Parathyroid adenoma (tissue), 2 donors: ENCODE results near the gene EBF3.
A peak's percentile ranks its signal among the peaks of the same experiment; 100 is the strongest.

Experiments used
- H2AFZ ChIP-seq: fragments of 300-600 bp; sonication (generic); one replicate; pipeline ENCODE4 v1.7.0; 2017; ENCODE audit warnings: antibody characterized with exemption, mild to moderate bottlenecking
- H3K27ac ChIP-seq: fragments of 300-600 bp; sonication (generic); one replicate; pipeline ENCODE4 v1.7.0; 2017
- H3K27me3 ChIP-seq: fragments of 300-600 bp; sonication (generic); one replicate; pipeline ENCODE4 v1.7.0; 2017; ENCODE audit warnings: low read length; ENCODE audit not compliant: control insufficient read depth, insufficient read depth
- H3K36me3 ChIP-seq: fragments of 300-600 bp; sonication (generic); one replicate; pipeline ENCODE4 v1.7.0; 2017; ENCODE audit warnings: low read length; ENCODE audit not compliant: control insufficient read depth, insufficient read depth
- H3K4me1 ChIP-seq: fragments of 300-600 bp; sonication (generic); one replicate; pipeline ENCODE4 v1.7.0; 2017; ENCODE audit warnings: control low read depth
- H3K4me2 ChIP-seq: fragments of 300-600 bp; sonication (generic); one replicate; pipeline ENCODE4 v1.7.0; 2017; ENCODE audit warnings: low read length
- H3K4me3 ChIP-seq: fragments of 300-600 bp; sonication (generic); one replicate; pipeline ENCODE4 v1.7.0; 2017; ENCODE audit warnings: low read depth, low read length
- H3K79me2 ChIP-seq: fragments of 300-600 bp; sonication (generic); one replicate; pipeline ENCODE4 v1.7.0; 2017; ENCODE audit warnings: control low read depth
- H3K9ac ChIP-seq: fragments of 300-600 bp; sonication (generic); one replicate; pipeline ENCODE4 v1.7.0; 2017; ENCODE audit warnings: mild to moderate bottlenecking
- H3K9me3 ChIP-seq: fragments of 300-600 bp; sonication (generic); one replicate; pipeline ENCODE4 v1.7.0; 2017; ENCODE audit warnings: low read length; ENCODE audit not compliant: control insufficient read depth
- CTCF ChIP-seq: fragments of 300-600 bp; sonication (generic); IDR thresholded peaks from one replicate; pipeline ENCODE4 v1.7.0; 2017; ENCODE audit warnings: antibody characterized with exemption, mild to moderate bottlenecking
- donor health status: primary hyperparathyroidism.

Gene EBF3

DNA sequence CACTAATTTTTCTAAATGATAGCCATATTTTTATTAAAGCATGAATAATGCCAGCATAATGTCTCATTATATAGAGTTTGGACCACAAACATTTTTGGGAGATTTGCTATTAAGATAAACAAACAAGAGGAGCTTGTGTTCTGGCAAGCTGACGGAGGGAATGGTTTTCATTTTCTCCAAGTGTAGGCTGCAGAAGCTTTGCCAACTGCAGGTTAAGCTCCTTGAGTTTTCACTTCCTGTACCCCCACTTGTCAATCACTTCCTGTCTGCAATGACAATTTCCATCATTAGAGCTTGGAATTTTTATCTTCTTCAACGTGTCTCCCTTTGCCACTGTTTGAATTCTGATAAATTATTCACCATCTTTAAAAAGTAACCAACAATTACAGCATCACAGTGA lies 13.4 kb downstream of the EBF3 start:
- Histone ChIP-seq H3K27ac (no peak overlapping the region), H3K27me3 (no peaks in the 10 kb centered on the region), H3K79me2 (no peaks in the 10 kb centered on the region), H2AFZ (no peak overlapping the region), H3K4me1 (no peaks in the 10 kb centered on the region), H3K36me3 (no peaks in the 10 kb centered on the region), H3K4me2 (no peak overlapping the region), H3K4me3 (no peak overlapping the region), H3K9ac (no peak overlapping the region), H3K9me3 (no peaks in the 10 kb centered on the region)
- TF ChIP-seq CTCF: no peak

DNA sequence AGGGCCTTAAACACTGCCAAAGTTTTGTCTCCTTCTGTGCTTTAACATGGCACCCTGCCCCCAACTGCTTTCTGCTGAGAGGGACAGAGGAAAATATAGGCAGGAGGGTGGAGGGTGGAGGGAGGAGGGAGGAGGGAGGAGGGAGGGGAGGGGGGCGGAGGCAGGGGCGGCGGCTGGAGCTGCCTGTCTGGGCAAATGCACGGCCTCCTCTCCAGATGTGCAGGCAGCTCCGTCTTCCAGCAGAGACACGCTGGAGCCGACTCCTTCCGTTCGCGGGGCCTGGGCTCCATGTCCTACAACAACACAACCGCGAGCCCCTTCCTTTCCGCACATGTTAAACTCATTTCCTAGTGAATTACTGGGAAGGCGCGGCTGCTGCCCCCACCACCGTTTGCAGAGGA lies 14.2 kb downstream of the EBF3 start:
- Histone ChIP-seq H3K4me1 (no peaks in the 10 kb centered on the region), H3K4me2 (no peak overlapping the region), H2AFZ (no peak overlapping the region), H3K9ac (no peak overlapping the region), H3K36me3 (no peaks in the 10 kb centered on the region), H3K4me3 (no peak overlapping the region), H3K27ac (no peak overlapping the region), H3K27me3 (no peaks in the 10 kb centered on the region), H3K79me2 (no peaks in the 10 kb centered on the region), H3K9me3 (no peaks in the 10 kb centered on the region)
- no peak for TF ChIP-seq CTCF

- no peaks in the 10 kb centered on the region for H3K9me3 ChIP-seq
- no peaks in the 10 kb centered on the region for H3K4me1 ChIP-seq
- no peak overlapping the region for H3K4me3 ChIP-seq
- H3K27ac ChIP-seq: no peak overlapping the region
- no peaks in the 10 kb centered on the region for H3K36me3 ChIP-seq
- H3K27me3 ChIP-seq: no peaks in the 10 kb centered on the region
- no peak overlapping the region for H3K9ac ChIP-seq
- H3K4me2 ChIP-seq: no peak overlapping the region
- no peak overlapping the region for H2AFZ ChIP-seq
- H3K79me2 ChIP-seq: no peaks in the 10 kb centered on the region
- TF ChIP-seq CTCF: no peak
Measured at GRCh38 chr10:129949411-129949810, 14.7 kb downstream of the EBF3 start.

DNA sequence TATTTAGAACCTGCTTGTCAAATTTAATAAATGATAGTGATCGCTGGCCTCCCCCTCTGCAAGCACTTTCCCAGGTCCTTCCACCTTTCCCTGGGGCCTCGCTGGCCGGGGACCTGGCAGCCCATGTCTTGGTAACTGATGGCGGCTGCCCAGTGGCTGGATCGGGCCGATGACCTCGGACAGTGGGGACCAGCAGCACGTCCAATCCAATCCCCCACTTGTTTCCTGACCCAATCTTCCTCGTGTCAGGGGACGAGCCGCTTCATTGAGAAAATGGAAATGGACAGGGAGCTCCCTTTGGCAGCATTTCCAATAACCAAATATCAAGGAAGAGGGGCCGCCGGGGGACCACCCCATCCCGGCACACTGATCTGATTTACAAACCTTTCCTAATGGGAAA lies 17.2 kb downstream of the EBF3 start:
- Histone ChIP-seq H3K9me3 (no peaks in the 10 kb centered on the region), H3K79me2 (no peaks in the 10 kb centered on the region), H3K4me3 (no peak overlapping the region), H3K36me3 (no peaks in the 10 kb centered on the region), H3K9ac (no peak overlapping the region), H3K4me1 (no peaks in the 10 kb centered on the region), H3K27ac (peak overlapping the region; percentile 60), H2AFZ (no peak overlapping the region), H3K4me2 (no peak overlapping the region), H3K27me3 (no peaks in the 10 kb centered on the region)
- TF ChIP-seq CTCF: no peak

- Histone ChIP-seq H3K79me2 (no peaks in the 10 kb centered on the region), H3K9ac (no peak overlapping the region), H2AFZ (no peak overlapping the region), H3K27ac (peak overlapping the region; percentile 60), H3K27me3 (no peaks in the 10 kb centered on the region), H3K36me3 (no peaks in the 10 kb centered on the region), H3K4me2 (no peak overlapping the region), H3K4me3 (no peak overlapping the region), H3K9me3 (no peaks in the 10 kb centered on the region), H3K4me1 (no peaks in the 10 kb centered on the region)
- TF ChIP-seq CTCF: no peak
Measured at GRCh38 chr10:129945941-129946760, 17.9 kb downstream of the EBF3 start.
